B cell (primary cell): ENCODE results near the gene CRYAA.
"Not testable (repeated sequence)": the region's sequence is repeated elsewhere in the genome, so short reads cannot be mapped to it uniquely, and the experiment has no call there.

Experiments
- EZH2 ChIP-seq: IDR thresholded peaks from 2 replicates; pipeline ENCODE4 v1.6.1; 2012; ENCODE audit warnings: borderline replicate concordance, low read depth, mild to moderate bottlenecking, moderate library complexity, low read length; ENCODE audit not compliant: insufficient read depth, poor library complexity, severe bottlenecking
- TF ChIP-seq, protein P1 (sequence below): fragments of 200-600 bp; IDR thresholded peaks from one replicate; pipeline ENCODE4 v1.8.0; 2022; ENCODE audit warnings: antibody characterized with exemption, mild to moderate bottlenecking

DNA sequence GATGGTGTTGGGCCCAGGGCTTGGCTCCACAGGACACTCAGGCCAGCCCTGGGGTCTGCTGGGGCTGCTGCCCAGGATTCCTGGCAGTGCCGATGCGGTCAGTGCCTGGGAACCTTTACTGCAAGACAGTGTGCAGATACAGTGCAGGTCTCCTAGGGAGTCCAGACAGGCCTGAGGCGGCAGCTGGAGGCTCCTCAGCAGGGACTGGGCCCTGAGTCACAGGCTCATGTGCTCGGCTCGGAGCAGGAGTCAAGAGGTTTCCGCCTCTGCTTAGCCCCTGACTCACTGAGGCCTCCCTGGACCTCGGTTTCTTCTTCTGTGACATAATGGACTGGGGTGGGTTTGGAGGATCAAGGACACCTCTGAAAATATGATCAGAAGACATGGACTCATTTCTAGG, 18.5 kb downstream of the CRYAA start:
- TF ChIP-seq, protein P1, sequence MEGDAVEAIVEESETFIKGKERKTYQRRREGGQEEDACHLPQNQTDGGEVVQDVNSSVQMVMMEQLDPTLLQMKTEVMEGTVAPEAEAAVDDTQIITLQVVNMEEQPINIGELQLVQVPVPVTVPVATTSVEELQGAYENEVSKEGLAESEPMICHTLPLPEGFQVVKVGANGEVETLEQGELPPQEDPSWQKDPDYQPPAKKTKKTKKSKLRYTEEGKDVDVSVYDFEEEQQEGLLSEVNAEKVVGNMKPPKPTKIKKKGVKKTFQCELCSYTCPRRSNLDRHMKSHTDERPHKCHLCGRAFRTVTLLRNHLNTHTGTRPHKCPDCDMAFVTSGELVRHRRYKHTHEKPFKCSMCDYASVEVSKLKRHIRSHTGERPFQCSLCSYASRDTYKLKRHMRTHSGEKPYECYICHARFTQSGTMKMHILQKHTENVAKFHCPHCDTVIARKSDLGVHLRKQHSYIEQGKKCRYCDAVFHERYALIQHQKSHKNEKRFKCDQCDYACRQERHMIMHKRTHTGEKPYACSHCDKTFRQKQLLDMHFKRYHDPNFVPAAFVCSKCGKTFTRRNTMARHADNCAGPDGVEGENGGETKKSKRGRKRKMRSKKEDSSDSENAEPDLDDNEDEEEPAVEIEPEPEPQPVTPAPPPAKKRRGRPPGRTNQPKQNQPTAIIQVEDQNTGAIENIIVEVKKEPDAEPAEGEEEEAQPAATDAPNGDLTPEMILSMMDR: not testable (repeated sequence)
- TF ChIP-seq EZH2: not testable (repeated sequence)
